ENCODE measurements around the gene EPSTI1. TPM values are rescaled to one million over a fixed set of nuclear protein-coding genes. Genes with fewer than 3 reads are reported as not detected.

EPSTI1 gene
- total RNA-seq, 4 donors from 2014 or later, result 1.1 to 10.2 (median 5.8) TPM

DNA sequence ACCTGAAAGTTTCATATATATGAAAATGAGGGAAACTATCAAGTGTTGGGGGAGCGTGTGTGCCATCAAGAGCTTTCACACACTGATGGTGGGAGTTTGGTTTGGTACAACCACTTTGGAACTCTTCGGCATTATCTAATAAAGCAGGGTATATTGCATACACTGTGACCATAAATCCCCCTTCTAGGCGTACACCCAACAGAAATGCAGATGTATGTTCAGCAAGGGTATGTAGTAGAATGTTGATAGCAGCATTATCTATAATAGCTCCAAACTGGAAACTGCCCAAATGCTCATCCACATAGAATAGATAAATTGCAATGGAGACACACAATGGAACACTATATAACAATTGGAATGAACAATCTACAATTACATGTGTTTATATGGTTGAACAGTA lies 139.9 kb downstream of the EPSTI1 start:
- H3K36me3 ChIP-seq, result no peaks in the 10 kb centered on the region
- H3K27me3 ChIP-seq, result peaks cover 0 to 3% (median 0%) of the 10 kb centered on the region in 4 donors
- no peak overlapping the region for H3K4me3 ChIP-seq
- H3K4me1 ChIP-seq, result no peaks in the 10 kb centered on the region
- DNase-seq, result no peak
- H3K9me3 ChIP-seq, result no peaks in the 10 kb centered on the region
- H3K27ac ChIP-seq, result no peak overlapping the region
- TF ChIP-seq, protein P1, sequence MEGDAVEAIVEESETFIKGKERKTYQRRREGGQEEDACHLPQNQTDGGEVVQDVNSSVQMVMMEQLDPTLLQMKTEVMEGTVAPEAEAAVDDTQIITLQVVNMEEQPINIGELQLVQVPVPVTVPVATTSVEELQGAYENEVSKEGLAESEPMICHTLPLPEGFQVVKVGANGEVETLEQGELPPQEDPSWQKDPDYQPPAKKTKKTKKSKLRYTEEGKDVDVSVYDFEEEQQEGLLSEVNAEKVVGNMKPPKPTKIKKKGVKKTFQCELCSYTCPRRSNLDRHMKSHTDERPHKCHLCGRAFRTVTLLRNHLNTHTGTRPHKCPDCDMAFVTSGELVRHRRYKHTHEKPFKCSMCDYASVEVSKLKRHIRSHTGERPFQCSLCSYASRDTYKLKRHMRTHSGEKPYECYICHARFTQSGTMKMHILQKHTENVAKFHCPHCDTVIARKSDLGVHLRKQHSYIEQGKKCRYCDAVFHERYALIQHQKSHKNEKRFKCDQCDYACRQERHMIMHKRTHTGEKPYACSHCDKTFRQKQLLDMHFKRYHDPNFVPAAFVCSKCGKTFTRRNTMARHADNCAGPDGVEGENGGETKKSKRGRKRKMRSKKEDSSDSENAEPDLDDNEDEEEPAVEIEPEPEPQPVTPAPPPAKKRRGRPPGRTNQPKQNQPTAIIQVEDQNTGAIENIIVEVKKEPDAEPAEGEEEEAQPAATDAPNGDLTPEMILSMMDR (IDR thresholded peaks at IDR 0.05), result no peak
- TF ChIP-seq POLR2A (IDR thresholded peaks at IDR 0.05), result no peak
- intact Hi-C loops (cut with DNase I), result no loop called here
- WGBS, 2 donors, result 82 to 93% methylated on average over 3 of the region's 3 CpGs

- Histone ChIP-seq H3K9me3 (no peaks in the 10 kb centered on the region), H3K4me1 (no peaks in the 10 kb centered on the region), H3K36me3 (no peaks in the 10 kb centered on the region), H3K27ac (no peak overlapping the region), H3K27me3 (peaks cover 0 to 3% (median 0%) of the 10 kb centered on the region in 4 donors), H3K4me3 (no peak overlapping the region)
- no peak for TF ChIP-seq POLR2A (IDR thresholded peaks at IDR 0.05)
- TF ChIP-seq, protein P1 (IDR thresholded peaks at IDR 0.05), result no peak
- intact Hi-C loops (cut with DNase I), result no loop called here
- DNase-seq, result no peak
- WGBS, 2 donors, result 64 to 68% methylated on average over 2 of the region's 2 CpGs
These were observed 142.8 kb downstream of the EPSTI1 start for GRCh38 chr13:42849200-42849599.

GRCh38 chr13:42847891-42848663 lies 144.0 kb downstream of the EPSTI1 start:
- intact Hi-C loops (cut with DNase I), result no loop called here
- no peaks in the 10 kb centered on the region for H3K9me3 ChIP-seq
- 32 to 37% methylated on average over 3 of the region's 3 CpGs for WGBS, 2 donors
- no peak for TF ChIP-seq POLR2A (IDR thresholded peaks at IDR 0.05)
- TF ChIP-seq, protein P1 (IDR thresholded peaks at IDR 0.05), result no peak
- no peak overlapping the region for H3K4me3 ChIP-seq
- H3K27ac ChIP-seq, result no peak overlapping the region
- DNase-seq, result no peak
- no peaks in the 10 kb centered on the region for H3K27me3 ChIP-seq
- no peaks in the 10 kb centered on the region for H3K36me3 ChIP-seq
- no peaks in the 10 kb centered on the region for H3K4me1 ChIP-seq

- 46% methylated on average over 10 of the region's 10 CpGs for WGBS, 2 donors
- intact Hi-C loops (cut with DNase I), result no loop called here
These were observed 154.9 kb downstream of the EPSTI1 start for GRCh38 chr13:42836930-42837690.

More at GRCh38 chr13:42836930-42837690, 154.9 kb downstream of the EPSTI1 start:
- no peaks in the 10 kb centered on the region for H3K27me3 ChIP-seq
- no peak for DNase-seq
- no peaks in the 10 kb centered on the region for H3K9me3 ChIP-seq
- no peaks in the 10 kb centered on the region for H3K36me3 ChIP-seq
- TF ChIP-seq, protein P1 (IDR thresholded peaks at IDR 0.05), result peak in 1 of 6 experiments; percentile 14
- no peak for TF ChIP-seq POLR2A (IDR thresholded peaks at IDR 0.05)
- no peak overlapping the region for H3K4me3 ChIP-seq
- no peaks in the 10 kb centered on the region for H3K4me1 ChIP-seq
- no peak overlapping the region for H3K27ac ChIP-seq

Other genes starting within 250 kb of the EPSTI1 start
- gene FAM216B, start 210.7 kb downstream of the EPSTI1 start, total RNA-seq, result not detected
- gene DNAJC15, start 31.3 kb upstream of the EPSTI1 start, total RNA-seq, result 10 to 100 TPM in 2 of 4 donors, 1 to 10 TPM in 2; 2.9 to 15.0 (median 9.0) TPM

All from esophagus squamous epithelium (tissue), 5 donors.